ENCODE measurements around the gene MIR17HG. TPM values are rescaled to one million over a fixed set of nuclear protein-coding genes. Genes with fewer than 3 reads are reported as not detected.

The MIR17HG gene
- total and polyA plus RNA-seq, 2 experiments from 2014 or later: 0.20 to 0.43 TPM

DNA sequence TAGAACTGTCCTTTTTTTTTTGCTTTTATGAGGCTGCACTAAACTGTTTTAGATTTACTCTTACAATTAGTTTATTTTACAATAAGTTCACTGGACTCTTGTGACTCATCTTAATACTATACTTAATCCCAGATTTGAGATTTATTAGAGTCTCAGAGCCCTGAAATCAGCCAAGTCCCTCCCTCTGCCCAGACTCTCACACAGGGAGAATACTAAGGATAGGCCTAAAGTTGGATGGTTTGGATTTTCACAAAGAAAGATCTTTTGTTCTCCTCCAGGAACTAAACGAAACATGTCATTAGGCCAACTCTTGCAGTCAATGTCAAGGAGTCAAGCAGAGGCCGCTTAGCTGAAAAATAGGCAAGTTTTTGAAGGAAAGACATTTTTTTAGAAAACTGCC is 42.7 kb upstream of the MIR17HG start:
- WGBS, 2 experiments (ENCODE audit: low coverage in 1 of 2, low lambda C conversion rate in 2 of 2, missing lambda C conversion rate in 2 of 2): 10 to 17% methylated on average over 2 of the region's 2 CpGs
- H3K79me2 ChIP-seq (ENCODE audit: insufficient read depth): no peaks in the 10 kb centered on the region
- H3K27me3 ChIP-seq (replicated peaks; ENCODE audit: insufficient read depth): no peaks in the 10 kb centered on the region
- TF ChIP-seq EZH2 (IDR thresholded peaks at IDR 0.05; ENCODE audit: insufficient read depth, poor library complexity, severe bottlenecking) (no peak), EZH2phosphoT487 (IDR thresholded peaks at IDR 0.05; ENCODE audit: insufficient read depth, low read depth) (no peak)
- no peak overlapping the region for H3K4me2 ChIP-seq (ENCODE audit: unreplicated experiment)
- no peak overlapping the region for H3K27ac ChIP-seq
- H3K9me2 ChIP-seq (ENCODE audit: insufficient read depth): no peaks in the 10 kb centered on the region
- no peak overlapping the region for H3K9ac ChIP-seq
- H3K9me3 ChIP-seq (ENCODE audit: low read depth): no peaks in the 10 kb centered on the region
- no peaks in the 10 kb centered on the region for H3K4me1 ChIP-seq (ENCODE audit: insufficient read depth)
- H3K36me3 ChIP-seq (ENCODE audit: low read depth): no peaks in the 10 kb centered on the region
- no peak overlapping the region for H2AFZ ChIP-seq
- no peak overlapping the region for H3K4me3 ChIP-seq
- no peaks in the 10 kb centered on the region for H3F3A ChIP-seq (ENCODE audit: insufficient read depth)
- H4K20me1 ChIP-seq (ENCODE audit: insufficient read depth): no peaks in the 10 kb centered on the region
- in situ Hi-C loops (cut with MboI): no loop called here
- DNase-seq: no peak

DNA sequence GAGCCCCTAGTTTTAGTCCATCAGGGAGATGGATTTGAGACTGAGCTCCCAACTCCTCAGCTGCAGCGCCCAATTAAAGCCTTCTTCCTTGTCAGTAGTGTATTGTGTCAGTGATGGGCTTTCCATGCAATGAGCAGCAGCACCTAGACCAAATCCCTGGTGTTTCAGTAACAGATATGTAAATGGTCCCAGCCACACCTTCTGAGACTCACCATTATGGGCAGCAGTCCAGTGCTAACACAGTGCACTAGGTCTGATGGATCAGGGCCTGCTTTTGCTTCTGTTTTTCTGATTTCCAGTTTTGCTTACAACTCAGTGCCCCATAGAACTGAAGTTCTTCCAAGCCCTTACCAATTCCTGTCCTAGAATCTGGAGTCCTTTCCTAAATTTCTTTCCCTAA is 41.8 kb upstream of the MIR17HG start:
- Histone ChIP-seq H3K9me2 (ENCODE audit: insufficient read depth) (no peaks in the 10 kb centered on the region), H3K9ac (no peak overlapping the region), H3K36me3 (ENCODE audit: low read depth) (no peaks in the 10 kb centered on the region), H3K4me2 (ENCODE audit: unreplicated experiment) (no peak overlapping the region), H2AFZ (no peak overlapping the region), H3K79me2 (ENCODE audit: insufficient read depth) (no peaks in the 10 kb centered on the region), H3K4me1 (ENCODE audit: insufficient read depth) (no peaks in the 10 kb centered on the region), H3K4me3 (no peak overlapping the region), H3K27ac (no peak overlapping the region), H3K27me3 (replicated peaks; ENCODE audit: insufficient read depth) (no peaks in the 10 kb centered on the region), H4K20me1 (ENCODE audit: insufficient read depth) (no peaks in the 10 kb centered on the region), H3F3A (ENCODE audit: insufficient read depth) (no peaks in the 10 kb centered on the region), H3K9me3 (ENCODE audit: low read depth) (no peaks in the 10 kb centered on the region)
- 25 to 26% methylated on average over 1 of the region's 1 CpG for WGBS, 2 experiments (ENCODE audit: low coverage in 1 of 2, low lambda C conversion rate in 2 of 2, missing lambda C conversion rate in 2 of 2)
- TF ChIP-seq EZH2phosphoT487 (IDR thresholded peaks at IDR 0.05; ENCODE audit: insufficient read depth, low read depth) (no peak), EZH2 (IDR thresholded peaks at IDR 0.05; ENCODE audit: insufficient read depth, poor library complexity, severe bottlenecking) (no peak)
- in situ Hi-C loops (cut with MboI): no loop called here
- DNase-seq: no peak

DNA sequence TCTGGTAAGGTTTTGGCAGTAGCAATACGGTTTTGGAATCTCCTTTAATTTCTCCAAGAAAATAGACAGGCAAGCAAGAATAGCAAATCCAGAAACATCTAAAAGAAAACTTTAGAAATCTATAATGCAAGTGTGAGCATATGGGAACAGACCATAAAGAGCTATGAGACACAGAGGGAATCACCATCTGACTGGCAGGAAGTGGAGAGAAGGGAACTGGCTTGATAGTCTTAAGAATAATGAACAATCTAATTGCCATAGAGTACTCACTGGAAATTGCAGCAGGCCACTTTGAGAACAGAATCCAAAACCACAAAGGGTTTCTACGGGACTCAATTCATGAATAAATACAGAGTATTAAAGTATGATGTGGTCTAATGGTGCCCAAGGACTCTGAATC is 39.6 kb upstream of the MIR17HG start:
- no peaks in the 10 kb centered on the region for H3F3A ChIP-seq (ENCODE audit: insufficient read depth)
- H3K36me3 ChIP-seq (ENCODE audit: low read depth): no peaks in the 10 kb centered on the region
- WGBS, 2 experiments (ENCODE audit: low coverage in 1 of 2, low lambda C conversion rate in 2 of 2, missing lambda C conversion rate in 2 of 2): 37 to 40% methylated on average over 2 of the region's 2 CpGs

GRCh38 chr13:91308299-91308698 is 39.2 kb upstream of the MIR17HG start:
- no peaks in the 10 kb centered on the region for H3F3A ChIP-seq (ENCODE audit: insufficient read depth)
- H3K79me2 ChIP-seq (ENCODE audit: insufficient read depth): no peaks in the 10 kb centered on the region
- DNase-seq: peak; percentile 13
- WGBS, 2 experiments (ENCODE audit: low coverage in 1 of 2, low lambda C conversion rate in 2 of 2, missing lambda C conversion rate in 2 of 2): 3 to 4% methylated on average over 2 of the region's 2 CpGs
- no peak overlapping the region for H3K9ac ChIP-seq
- no peaks in the 10 kb centered on the region for H3K9me2 ChIP-seq (ENCODE audit: insufficient read depth)
- H3K4me3 ChIP-seq: no peak overlapping the region
- H3K27me3 ChIP-seq (replicated peaks; ENCODE audit: insufficient read depth): peaks cover 1% of the 10 kb centered on the region
- TF ChIP-seq EZH2phosphoT487 (IDR thresholded peaks at IDR 0.05; ENCODE audit: insufficient read depth, low read depth) (no peak), EZH2 (IDR thresholded peaks at IDR 0.05; ENCODE audit: insufficient read depth, poor library complexity, severe bottlenecking) (no peak)
- H2AFZ ChIP-seq: no peak overlapping the region
- no peak overlapping the region for H3K27ac ChIP-seq
- H3K9me3 ChIP-seq (ENCODE audit: low read depth): no peaks in the 10 kb centered on the region
- no peak overlapping the region for H3K4me2 ChIP-seq (ENCODE audit: unreplicated experiment)
- no peaks in the 10 kb centered on the region for H3K4me1 ChIP-seq (ENCODE audit: insufficient read depth)
- no peaks in the 10 kb centered on the region for H4K20me1 ChIP-seq (ENCODE audit: insufficient read depth)
- H3K36me3 ChIP-seq (ENCODE audit: low read depth): no peaks in the 10 kb centered on the region
- in situ Hi-C loops (cut with MboI): no loop called here

More for the DNA sequence above, 39.6 kb upstream of the MIR17HG start:
- Histone ChIP-seq H4K20me1 (ENCODE audit: insufficient read depth) (no peaks in the 10 kb centered on the region), H3K79me2 (ENCODE audit: insufficient read depth) (no peaks in the 10 kb centered on the region), H3K4me1 (ENCODE audit: insufficient read depth) (no peaks in the 10 kb centered on the region), H3K27ac (no peak overlapping the region), H2AFZ (no peak overlapping the region), H3K27me3 (replicated peaks; ENCODE audit: insufficient read depth) (no peaks in the 10 kb centered on the region), H3K9me3 (ENCODE audit: low read depth) (no peaks in the 10 kb centered on the region), H3K4me2 (ENCODE audit: unreplicated experiment) (no peak overlapping the region), H3K4me3 (no peak overlapping the region), H3K9ac (no peak overlapping the region), H3K9me2 (ENCODE audit: insufficient read depth) (no peaks in the 10 kb centered on the region)
- DNase-seq: no peak
- TF ChIP-seq EZH2 (IDR thresholded peaks at IDR 0.05; ENCODE audit: insufficient read depth, poor library complexity, severe bottlenecking) (no peak), EZH2phosphoT487 (IDR thresholded peaks at IDR 0.05; ENCODE audit: insufficient read depth, low read depth) (no peak)
- in situ Hi-C loops (cut with MboI): no loop called here

DNA sequence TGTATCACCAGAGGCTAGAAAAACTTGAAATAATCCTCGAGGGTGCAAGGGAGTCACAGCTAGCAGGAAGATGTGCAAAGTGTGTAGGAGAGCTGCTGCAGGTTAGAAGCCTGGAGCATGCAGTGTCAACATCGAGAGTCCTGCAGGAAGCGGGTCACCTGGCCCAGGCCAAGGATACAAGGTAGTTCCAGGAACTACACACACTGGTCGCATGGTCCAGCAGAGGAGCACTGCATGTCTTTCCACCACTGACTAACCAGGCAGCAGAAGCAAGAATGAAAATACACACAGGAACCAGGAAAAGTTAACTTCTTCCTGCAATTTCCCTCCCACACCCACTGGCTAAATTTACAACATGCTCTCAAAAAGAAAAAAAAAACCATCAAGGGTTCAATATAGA is 36.0 kb upstream of the MIR17HG start:
- no peaks in the 10 kb centered on the region for H3K36me3 ChIP-seq (ENCODE audit: low read depth)
- H4K20me1 ChIP-seq (ENCODE audit: insufficient read depth): no peaks in the 10 kb centered on the region
- no peaks in the 10 kb centered on the region for H3F3A ChIP-seq (ENCODE audit: insufficient read depth)
- H3K27ac ChIP-seq: no peak overlapping the region
- in situ Hi-C loops (cut with MboI): no loop called here
- H3K4me2 ChIP-seq (ENCODE audit: unreplicated experiment): no peak overlapping the region
- H3K4me1 ChIP-seq (ENCODE audit: insufficient read depth): no peaks in the 10 kb centered on the region
- H2AFZ ChIP-seq: no peak overlapping the region
- H3K9ac ChIP-seq: no peak overlapping the region
- TF ChIP-seq EZH2 (IDR thresholded peaks at IDR 0.05; ENCODE audit: insufficient read depth, poor library complexity, severe bottlenecking) (no peak), EZH2phosphoT487 (IDR thresholded peaks at IDR 0.05; ENCODE audit: insufficient read depth, low read depth) (no peak)
- H3K9me2 ChIP-seq (ENCODE audit: insufficient read depth): no peaks in the 10 kb centered on the region
- peaks cover 23% of the 10 kb centered on the region for H3K27me3 ChIP-seq (replicated peaks; ENCODE audit: insufficient read depth)
- no peaks in the 10 kb centered on the region for H3K9me3 ChIP-seq (ENCODE audit: low read depth)
- DNase-seq: no peak
- 38 to 45% methylated on average over 4 of the region's 4 CpGs for WGBS, 2 experiments (ENCODE audit: low coverage in 1 of 2, low lambda C conversion rate in 2 of 2, missing lambda C conversion rate in 2 of 2)
- H3K79me2 ChIP-seq (ENCODE audit: insufficient read depth): no peaks in the 10 kb centered on the region
- H3K4me3 ChIP-seq: no peak overlapping the region
